HL-60 (cell line): ENCODE results near the gene ATP9B.

Source experiments
- DNase-seq, 2 experiments: peaks; one replicate each; pipeline ENCODE4 v3.0.0-alpha.2; 2010 to 2020; ENCODE audit warnings: low read depth in 1 of 2, low spot score in 1 of 2
- H3K27ac ChIP-seq: fragments of 250-450 bp; sonication (Bioruptor Pico); replicated peaks from 2 replicates; pipeline ENCODE4 v1.5.1; 2020; ENCODE audit warnings: mild to moderate bottlenecking, moderate library complexity
- H3K27me3 ChIP-seq: fragments of 250-450 bp; sonication (Bioruptor Pico); 2 replicates; pipeline ENCODE4 v1.5.1; 2021; ENCODE audit warnings: mild to moderate bottlenecking, moderate library complexity; ENCODE audit not compliant: insufficient read depth, poor library complexity, severe bottlenecking
- H3K4me3 ChIP-seq: replicated peaks from 2 replicates; pipeline ENCODE4 v1.5.1; 2011; ENCODE audit warnings: mild to moderate bottlenecking, control low read depth, low read length; ENCODE audit not compliant: insufficient read depth
- GABPA ChIP-seq: IDR thresholded peaks from 2 replicates; pipeline ENCODE4 v1.6.1; 2012; ENCODE audit warnings: low read depth
- POLR2AphosphoS5 ChIP-seq: IDR thresholded peaks from 2 replicates; pipeline ENCODE4 v1.6.1; 2012; ENCODE audit warnings: low read depth
- SPI1 ChIP-seq: IDR thresholded peaks from 2 replicates; pipeline ENCODE4 v1.6.1; 2012; ENCODE audit warnings: low read depth, mild to moderate bottlenecking, borderline replicate concordance
- long read RNA-seq: library from polyadenylated mRNA; unstranded; transcript quantifications from one replicate; pipeline ENCODE4 v2.0.0, GENCODE V29; 2020
- TF ChIP-seq, protein P1 (sequence below): IDR thresholded peaks from one replicate; pipeline ENCODE4 v1.5.1; 2011; ENCODE audit warnings: low read length, control low read depth, inconsistent platforms; ENCODE audit not compliant: insufficient read depth
- TF ChIP-seq, protein P2 (sequence below): IDR thresholded peaks from 2 replicates; pipeline ENCODE4 v1.6.1; 2012; ENCODE audit warnings: low read depth; ENCODE audit not compliant: insufficient replicate concordance

ATP9B gene, protein sequence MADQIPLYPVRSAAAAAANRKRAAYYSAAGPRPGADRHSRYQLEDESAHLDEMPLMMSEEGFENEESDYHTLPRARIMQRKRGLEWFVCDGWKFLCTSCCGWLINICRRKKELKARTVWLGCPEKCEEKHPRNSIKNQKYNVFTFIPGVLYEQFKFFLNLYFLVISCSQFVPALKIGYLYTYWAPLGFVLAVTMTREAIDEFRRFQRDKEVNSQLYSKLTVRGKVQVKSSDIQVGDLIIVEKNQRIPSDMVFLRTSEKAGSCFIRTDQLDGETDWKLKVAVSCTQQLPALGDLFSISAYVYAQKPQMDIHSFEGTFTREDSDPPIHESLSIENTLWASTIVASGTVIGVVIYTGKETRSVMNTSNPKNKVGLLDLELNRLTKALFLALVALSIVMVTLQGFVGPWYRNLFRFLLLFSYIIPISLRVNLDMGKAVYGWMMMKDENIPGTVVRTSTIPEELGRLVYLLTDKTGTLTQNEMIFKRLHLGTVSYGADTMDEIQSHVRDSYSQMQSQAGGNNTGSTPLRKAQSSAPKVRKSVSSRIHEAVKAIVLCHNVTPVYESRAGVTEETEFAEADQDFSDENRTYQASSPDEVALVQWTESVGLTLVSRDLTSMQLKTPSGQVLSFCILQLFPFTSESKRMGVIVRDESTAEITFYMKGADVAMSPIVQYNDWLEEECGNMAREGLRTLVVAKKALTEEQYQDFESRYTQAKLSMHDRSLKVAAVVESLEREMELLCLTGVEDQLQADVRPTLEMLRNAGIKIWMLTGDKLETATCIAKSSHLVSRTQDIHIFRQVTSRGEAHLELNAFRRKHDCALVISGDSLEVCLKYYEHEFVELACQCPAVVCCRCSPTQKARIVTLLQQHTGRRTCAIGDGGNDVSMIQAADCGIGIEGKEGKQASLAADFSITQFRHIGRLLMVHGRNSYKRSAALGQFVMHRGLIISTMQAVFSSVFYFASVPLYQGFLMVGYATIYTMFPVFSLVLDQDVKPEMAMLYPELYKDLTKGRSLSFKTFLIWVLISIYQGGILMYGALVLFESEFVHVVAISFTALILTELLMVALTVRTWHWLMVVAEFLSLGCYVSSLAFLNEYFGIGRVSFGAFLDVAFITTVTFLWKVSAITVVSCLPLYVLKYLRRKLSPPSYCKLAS
- long read RNA-seq, full-length matches to known transcripts = 62 of 138 reads
- long read RNA-seq, partial matches to known transcripts = 13 of 138 reads
- long read RNA-seq, other reads (novel, unspliced or antisense) = 63 of 138 reads

DNA sequence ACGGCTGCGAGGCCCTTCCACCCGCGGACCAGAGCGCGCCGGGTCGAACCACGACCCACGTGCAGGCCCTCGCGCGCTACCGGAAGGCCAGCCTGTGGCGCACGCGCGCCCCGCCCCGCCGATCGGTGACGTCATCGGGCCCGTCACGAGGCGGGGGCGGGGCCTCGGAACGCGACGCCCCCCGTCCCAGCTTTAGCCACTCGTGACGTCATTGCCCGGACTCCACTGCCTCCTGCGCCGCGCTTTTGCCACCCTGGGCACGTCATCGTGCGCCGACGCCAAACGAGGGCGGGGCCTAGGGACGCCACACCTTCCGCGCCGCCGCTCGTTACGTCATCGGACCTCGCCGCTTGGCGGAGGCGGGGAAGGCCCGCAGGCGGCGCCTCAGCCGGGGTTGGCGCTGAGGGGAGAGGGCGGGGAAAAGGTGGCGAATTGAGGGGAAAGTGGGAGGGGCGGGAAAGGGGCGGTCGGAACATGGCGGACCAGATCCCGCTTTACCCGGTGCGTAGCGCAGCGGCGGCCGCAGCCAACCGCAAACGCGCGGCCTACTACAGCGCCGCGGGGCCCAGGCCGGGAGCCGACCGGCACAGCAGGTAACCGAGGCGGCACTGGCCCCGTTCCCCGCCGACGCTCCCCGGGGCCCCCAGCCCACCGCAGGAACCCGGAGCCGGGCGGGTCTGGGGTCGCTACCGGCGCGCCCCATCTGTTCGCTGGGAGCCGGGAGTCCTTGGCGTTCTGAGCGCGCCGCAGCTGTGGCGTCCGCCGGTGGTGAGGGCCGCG, at the start of gene ATP9B:
TSS of gene ATP9B (plus strand) at position 458 of the 780 bp plus-strand sequence. CDS start at position 475, 17 bp downstream.
- TF ChIP-seq SPI1 (no peak), GABPA (peak; percentile 6; the same call in 1 of the 2 replicates), POLR2AphosphoS5 (peak; percentile 83)
- TF ChIP-seq, protein P1, sequence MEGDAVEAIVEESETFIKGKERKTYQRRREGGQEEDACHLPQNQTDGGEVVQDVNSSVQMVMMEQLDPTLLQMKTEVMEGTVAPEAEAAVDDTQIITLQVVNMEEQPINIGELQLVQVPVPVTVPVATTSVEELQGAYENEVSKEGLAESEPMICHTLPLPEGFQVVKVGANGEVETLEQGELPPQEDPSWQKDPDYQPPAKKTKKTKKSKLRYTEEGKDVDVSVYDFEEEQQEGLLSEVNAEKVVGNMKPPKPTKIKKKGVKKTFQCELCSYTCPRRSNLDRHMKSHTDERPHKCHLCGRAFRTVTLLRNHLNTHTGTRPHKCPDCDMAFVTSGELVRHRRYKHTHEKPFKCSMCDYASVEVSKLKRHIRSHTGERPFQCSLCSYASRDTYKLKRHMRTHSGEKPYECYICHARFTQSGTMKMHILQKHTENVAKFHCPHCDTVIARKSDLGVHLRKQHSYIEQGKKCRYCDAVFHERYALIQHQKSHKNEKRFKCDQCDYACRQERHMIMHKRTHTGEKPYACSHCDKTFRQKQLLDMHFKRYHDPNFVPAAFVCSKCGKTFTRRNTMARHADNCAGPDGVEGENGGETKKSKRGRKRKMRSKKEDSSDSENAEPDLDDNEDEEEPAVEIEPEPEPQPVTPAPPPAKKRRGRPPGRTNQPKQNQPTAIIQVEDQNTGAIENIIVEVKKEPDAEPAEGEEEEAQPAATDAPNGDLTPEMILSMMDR = no peak
- TF ChIP-seq, protein P2, sequence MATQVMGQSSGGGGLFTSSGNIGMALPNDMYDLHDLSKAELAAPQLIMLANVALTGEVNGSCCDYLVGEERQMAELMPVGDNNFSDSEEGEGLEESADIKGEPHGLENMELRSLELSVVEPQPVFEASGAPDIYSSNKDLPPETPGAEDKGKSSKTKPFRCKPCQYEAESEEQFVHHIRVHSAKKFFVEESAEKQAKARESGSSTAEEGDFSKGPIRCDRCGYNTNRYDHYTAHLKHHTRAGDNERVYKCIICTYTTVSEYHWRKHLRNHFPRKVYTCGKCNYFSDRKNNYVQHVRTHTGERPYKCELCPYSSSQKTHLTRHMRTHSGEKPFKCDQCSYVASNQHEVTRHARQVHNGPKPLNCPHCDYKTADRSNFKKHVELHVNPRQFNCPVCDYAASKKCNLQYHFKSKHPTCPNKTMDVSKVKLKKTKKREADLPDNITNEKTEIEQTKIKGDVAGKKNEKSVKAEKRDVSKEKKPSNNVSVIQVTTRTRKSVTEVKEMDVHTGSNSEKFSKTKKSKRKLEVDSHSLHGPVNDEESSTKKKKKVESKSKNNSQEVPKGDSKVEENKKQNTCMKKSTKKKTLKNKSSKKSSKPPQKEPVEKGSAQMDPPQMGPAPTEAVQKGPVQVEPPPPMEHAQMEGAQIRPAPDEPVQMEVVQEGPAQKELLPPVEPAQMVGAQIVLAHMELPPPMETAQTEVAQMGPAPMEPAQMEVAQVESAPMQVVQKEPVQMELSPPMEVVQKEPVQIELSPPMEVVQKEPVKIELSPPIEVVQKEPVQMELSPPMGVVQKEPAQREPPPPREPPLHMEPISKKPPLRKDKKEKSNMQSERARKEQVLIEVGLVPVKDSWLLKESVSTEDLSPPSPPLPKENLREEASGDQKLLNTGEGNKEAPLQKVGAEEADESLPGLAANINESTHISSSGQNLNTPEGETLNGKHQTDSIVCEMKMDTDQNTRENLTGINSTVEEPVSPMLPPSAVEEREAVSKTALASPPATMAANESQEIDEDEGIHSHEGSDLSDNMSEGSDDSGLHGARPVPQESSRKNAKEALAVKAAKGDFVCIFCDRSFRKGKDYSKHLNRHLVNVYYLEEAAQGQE = peak; percentile 49
- H3K27ac ChIP-seq = peak within 1 kb of the TSS; percentile 96
- no peaks in the 10 kb centered on the region for H3K27me3 ChIP-seq
- H3K4me3 ChIP-seq = peak within 1 kb of the TSS; percentile 70
- DNase-seq = peak; percentile 99 to 100

DNA sequence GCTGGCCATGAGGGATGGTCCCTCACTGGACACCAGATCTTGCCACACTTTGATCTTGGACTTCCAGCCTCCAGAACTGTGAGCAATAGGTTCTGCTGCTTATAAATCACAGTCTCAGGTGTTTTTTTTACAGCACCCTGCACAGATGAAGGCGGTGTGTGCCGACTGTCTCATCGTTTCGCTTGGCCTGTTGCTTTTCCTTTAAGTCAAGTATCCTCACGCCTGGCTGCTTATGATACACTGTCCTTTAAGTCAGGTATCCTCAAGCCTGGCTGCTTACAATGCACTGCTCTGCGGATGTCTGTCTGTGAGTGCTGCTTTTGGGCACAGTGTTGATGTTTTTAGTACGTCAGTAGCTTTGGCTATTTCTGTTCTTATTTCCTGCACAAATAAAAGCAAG, 49.3 kb upstream of the ATP9B start:
- TF ChIP-seq GABPA = no peak
- TF ChIP-seq, protein P2 = no peak
- no peak for TF ChIP-seq POLR2AphosphoS5
- TF ChIP-seq SPI1 = no peak
- TF ChIP-seq, protein P1 = no peak
- Histone ChIP-seq H3K27me3 (peaks cover 2% of the 10 kb centered on the region), H3K4me3 (no peak overlapping the region), H3K27ac (no peak overlapping the region)
- DNase-seq = no peak

DNA sequence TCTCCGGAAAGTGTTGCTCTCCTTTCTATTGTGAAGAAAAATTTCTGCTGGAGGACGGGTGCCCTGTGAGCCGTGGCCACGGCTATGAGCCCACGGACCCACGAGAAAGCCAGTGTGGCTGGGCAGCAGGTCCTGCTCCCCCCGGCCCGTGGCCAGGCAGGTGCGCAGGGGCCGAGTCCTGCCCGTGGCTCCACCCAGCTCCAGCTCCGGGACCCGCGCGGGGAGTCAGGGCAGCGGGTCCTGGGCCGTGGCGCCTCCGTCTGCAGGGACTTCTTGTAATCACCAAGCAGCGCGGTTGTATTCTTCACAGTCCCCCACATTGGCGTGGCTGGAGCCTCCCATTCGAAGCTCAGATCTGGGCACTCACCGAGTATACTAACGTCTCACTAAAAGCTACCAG, 46.6 kb upstream of the ATP9B start:
- no peaks in the 10 kb centered on the region for H3K27me3 ChIP-seq
- no peak overlapping the region for H3K27ac ChIP-seq
- TF ChIP-seq GABPA = no peak
- no peak for TF ChIP-seq SPI1
- no peak for TF ChIP-seq POLR2AphosphoS5
- TF ChIP-seq, protein P2 = no peak
- TF ChIP-seq, protein P1 = no peak
- H3K4me3 ChIP-seq = no peak overlapping the region
- no peak for DNase-seq
